ENCODE measurements around the gene IFRD2.

The IFRD2 gene

GRCh38 chr3:50242381-50242770 is 49.9 kb downstream of the IFRD2 start:
- no peak for DNase-seq (ENCODE audit: extremely low read depth, low read depth)
- TF ChIP-seq CTCF (IDR thresholded peaks at IDR 0.05; ENCODE audit: low read depth, low read length, missing control alignments): no peak
- no peak overlapping the region for H3K4me3 ChIP-seq (replicated peaks; ENCODE audit: low read depth, low read length)

- no peak for DNase-seq (ENCODE audit: extremely low read depth, low read depth)
- no peak for TF ChIP-seq CTCF (IDR thresholded peaks at IDR 0.05; ENCODE audit: low read depth, low read length, missing control alignments)
- no peak overlapping the region for H3K4me3 ChIP-seq (replicated peaks; ENCODE audit: low read depth, low read length)
Measured at GRCh38 chr3:50241713-50242380, 50.4 kb downstream of the IFRD2 start.

DNA sequence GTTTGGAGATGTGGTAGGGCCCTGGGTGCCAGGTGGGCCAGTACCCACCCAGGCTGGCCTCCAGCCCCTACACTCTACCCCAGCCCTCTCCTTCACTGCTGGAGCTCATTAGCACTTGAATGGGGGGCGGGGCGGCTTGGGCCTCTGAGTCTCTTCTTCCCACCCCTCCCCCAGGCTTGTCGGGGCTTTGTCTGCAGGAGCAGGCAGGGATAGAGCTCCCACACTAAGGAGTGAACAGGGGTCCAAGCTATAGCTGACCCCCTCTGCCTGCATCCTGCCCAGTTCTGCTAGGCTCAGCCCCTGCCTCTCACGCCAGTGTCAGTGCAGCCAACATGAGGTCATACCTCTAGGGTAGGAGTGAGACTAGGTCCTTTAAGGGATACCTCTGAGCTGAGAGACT is 51.1 kb downstream of the IFRD2 start:
- H3K4me3 ChIP-seq (replicated peaks; ENCODE audit: low read depth, low read length): no peak overlapping the region
- DNase-seq (ENCODE audit: extremely low read depth, low read depth): no peak
- no peak for TF ChIP-seq CTCF (IDR thresholded peaks at IDR 0.05; ENCODE audit: low read depth, low read length, missing control alignments)

DNA sequence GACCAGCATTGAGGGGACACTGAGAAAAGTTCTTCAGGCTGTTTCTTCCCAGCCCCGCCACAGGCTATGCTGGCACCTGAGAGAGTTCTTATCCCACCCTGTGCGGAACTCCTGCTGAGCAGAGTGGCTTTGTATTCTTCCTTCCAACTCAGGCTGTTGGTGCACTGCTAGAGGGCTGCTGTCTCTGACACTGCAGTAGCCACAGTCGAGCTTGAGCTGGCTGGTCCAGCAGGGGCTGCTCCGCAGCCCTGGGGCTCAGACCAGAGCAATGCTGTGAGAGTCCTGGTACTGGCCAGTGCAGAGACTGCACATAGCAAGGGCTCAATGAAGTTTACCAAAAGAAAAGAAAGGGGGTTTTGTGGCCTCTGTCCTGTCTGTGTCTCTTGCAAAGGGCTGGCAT is 52.6 kb downstream of the IFRD2 start:
- no peak for TF ChIP-seq CTCF (IDR thresholded peaks at IDR 0.05; ENCODE audit: low read depth, low read length, missing control alignments)
- H3K4me3 ChIP-seq (replicated peaks; ENCODE audit: low read depth, low read length): no peak overlapping the region
- no peak for DNase-seq (ENCODE audit: extremely low read depth, low read depth)

DNA sequence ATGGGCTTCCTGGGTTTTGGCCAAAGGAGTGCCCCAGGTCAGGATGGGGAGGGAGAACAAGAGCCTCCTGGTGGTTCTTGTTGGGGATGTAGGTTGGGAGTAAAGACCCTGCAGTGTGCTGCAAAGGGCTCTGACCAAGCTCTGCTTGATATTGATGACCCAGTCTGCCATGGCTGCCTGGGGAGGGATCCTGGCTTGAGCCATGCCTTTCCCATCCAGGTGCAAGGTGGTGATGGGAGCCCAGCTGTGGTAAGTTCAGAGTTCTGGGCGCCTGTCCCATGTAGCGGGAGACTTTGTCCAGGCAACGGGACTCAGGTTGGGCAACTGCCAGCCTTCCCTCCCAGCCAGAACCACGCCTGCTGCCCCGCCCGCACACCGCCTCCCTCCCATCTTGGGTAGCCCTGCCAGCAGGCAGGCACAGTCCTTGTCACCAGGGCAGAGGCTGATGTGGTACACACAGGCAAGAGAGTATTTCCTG is 53.6 kb downstream of the IFRD2 start:
- no peak for DNase-seq (ENCODE audit: extremely low read depth, low read depth)
- peak overlapping the region; percentile 86 for H3K4me3 ChIP-seq (replicated peaks; ENCODE audit: low read depth, low read length)
- TF ChIP-seq CTCF (IDR thresholded peaks at IDR 0.05; ENCODE audit: low read depth, low read length, missing control alignments): no peak

GRCh38 chr3:50237754-50238548 is 54.3 kb downstream of the IFRD2 start:
- H3K4me3 ChIP-seq (replicated peaks; ENCODE audit: low read depth, low read length): peak overlapping the region; percentile 86
- no peak for TF ChIP-seq CTCF (IDR thresholded peaks at IDR 0.05; ENCODE audit: low read depth, low read length, missing control alignments)
- no peak for DNase-seq (ENCODE audit: extremely low read depth, low read depth)

Measured in HFF-Myc (cell line).